K562 (cell line): Measurements from ENCODE around the gene ZBTB26. TPM values are rescaled to one million over a fixed set of nuclear protein-coding genes. Genes with fewer than 3 reads are reported as not detected.
"Not testable (repeated sequence)": the region's sequence is repeated elsewhere in the genome, so short reads cannot be mapped to it uniquely, and the experiment has no call there.

Experiments used
- ATAC-seq: fragments of 200-7000 bp; cut with Tn5 transposase; 3 replicates; pipeline ENCODE4 v1.9.1; 2020; ENCODE audit warnings: moderate library complexity
- BruUV-seq: library from RNA; stranded (reverse); fragments of 400-500 nt; replicated peaks from 2 replicates; lab custom pipeline; 2021; lab: Mats Ljungman, UMichigan
- CTCF ChIA-PET: fragments of 300-600 bp; formaldehyde crosslinking; extraction: SDS; loops from one replicate; lab custom pipeline; 2021; ENCODE audit warnings: low intra/inter-chr PET ratio; lab: Yijun Ruan, JAX
- POLR2A ChIA-PET: fragments of 300-600, 350-650 bp; sonication (Branson Sonifier 250); formaldehyde crosslinking; extraction: SDS; loops from one replicate; lab custom pipeline; 2021; ENCODE audit warnings: antibody characterized with exemption, inconsistent platforms; lab: Yijun Ruan, JAX
- DNase-seq, 4 experiments: peaks; one replicate each; pipeline versions ENCODE4 v3.0.0 to v3.0.0-alpha.2; 2011 to 2018; ENCODE audit warnings: low spot score in 3 of 4, mixed read lengths in 3 of 4; ENCODE audit errors: extremely low read depth in 1 of 4
- FAIRE-seq: peaks from 2 replicates; lab custom pipeline; 2011; peaks lifted over from hg19 to GRCh38; lab: Jason Lieb, UNC
- H2AFZ ChIP-seq: 2 replicates; pipeline ENCODE4 v1.6.0; 2011; ENCODE audit warnings: low read depth, low read length, control low read depth, inconsistent platforms
- H3K27ac ChIP-seq: fragments of 200-600 bp; 3 replicates; pipeline ENCODE4 v1.8.0; 2011; ENCODE audit warnings: low read depth, mild to moderate bottlenecking, control low read depth, inconsistent platforms, low read length, moderate library complexity, mixed read lengths; ENCODE audit errors: extremely low read depth
- H3K27me3 ChIP-seq, 2 experiments: fragments of 300-600 bp in 1 of 2; 2 replicates in 1 of 2; 3 replicates in 1 of 2; pipeline versions ENCODE4 v1.6.0 to v1.8.0; 2011; ENCODE audit warnings: inconsistent platforms in 2 of 2, low read length in 2 of 2, mild to moderate bottlenecking in 1 of 2, mixed read lengths in 1 of 2, moderate library complexity in 1 of 2; ENCODE audit not compliant: control insufficient read depth in 2 of 2, insufficient read depth in 2 of 2
- H3K36me3 ChIP-seq: fragments of 300-600 bp; 3 replicates; pipeline ENCODE4 v1.8.0; 2011; ENCODE audit warnings: mild to moderate bottlenecking, low read length, inconsistent platforms; ENCODE audit not compliant: control insufficient read depth, insufficient read depth
- H3K4me1 ChIP-seq, 2 experiments: fragments of 200-600 bp in 1 of 2; replicated peaks in 1 of 2; 2 replicates in 1 of 2; 3 replicates in 1 of 2; pipeline versions ENCODE4 v1.5.1 to v1.8.0; 2011; ENCODE audit warnings: inconsistent platforms in 2 of 2, low read length in 2 of 2, mild to moderate bottlenecking in 1 of 2, mixed read lengths in 1 of 2, moderate library complexity in 1 of 2; ENCODE audit not compliant: control insufficient read depth in 2 of 2, insufficient read depth in 2 of 2
- H3K4me2 ChIP-seq: 2 replicates; pipeline ENCODE4 v1.6.1; 2011; ENCODE audit warnings: low read length, control low read depth, inconsistent platforms, mixed read lengths; ENCODE audit not compliant: insufficient read depth
- H3K4me3 ChIP-seq: fragments of 200-600 bp; sonication (generic), shearing (Covaris generic); 2 replicates; pipeline ENCODE4 v1.5.1; 2016; ENCODE audit warnings: control low read depth, inconsistent platforms
- H3K79me2 ChIP-seq: fragments of 200-600 bp; 3 replicates; pipeline ENCODE4 v1.8.0; 2011; ENCODE audit warnings: low read length, inconsistent platforms; ENCODE audit not compliant: control insufficient read depth, insufficient read depth
- H3K9ac ChIP-seq, 2 experiments: 2 replicates each; pipeline versions ENCODE4 v1.6.0 to v1.6.1; 2011; ENCODE audit warnings: low read depth in 2 of 2, low read length in 2 of 2, control low read depth in 1 of 2, inconsistent platforms in 1 of 2, mild to moderate bottlenecking in 1 of 2, mixed read lengths in 1 of 2; ENCODE audit not compliant: insufficient read depth in 1 of 2
- H3K9me1 ChIP-seq: one replicate; pipeline ENCODE4 v1.6.0; 2011; ENCODE audit warnings: inconsistent platforms, mild to moderate bottlenecking, low read length, moderate library complexity; ENCODE audit not compliant: control insufficient read depth, insufficient read depth
- H3K9me3 ChIP-seq: replicated peaks from 2 replicates; pipeline ENCODE4 v1.5.1; 2011; ENCODE audit warnings: low read depth, low read length, inconsistent platforms; ENCODE audit not compliant: control insufficient read depth, insufficient read depth
- H4K20me1 ChIP-seq: replicated peaks from 2 replicates; pipeline ENCODE4 v1.6.1; 2011; ENCODE audit warnings: low read length, inconsistent platforms, mixed read lengths; ENCODE audit not compliant: control insufficient read depth, insufficient read depth
- POLR2A ChIP-seq: fragments of 450-650 bp; conservative IDR thresholded peaks from 2 replicates; pipeline ENCODE4 v1.6.1; 2016
- WGBS: fragments of 100-300 bp; shearing (Covaris generic); methylation state at CpG from one replicate; pipeline ENCODE4 v1.1.6; 2016; ENCODE audit warnings: low coverage, mixed read lengths; ENCODE audit not compliant: insufficient coverage; ENCODE audit errors: missing lambda C conversion rate; 5-methylcytosine and 5-hydroxymethylcytosine counted together
- in situ Hi-C: fragments of 300-500 bp; cut with MboI; formaldehyde crosslinking; loops from 4 replicates; pipeline ENCODE4 v1.15.0; 2018; ENCODE audit warnings: inconsistent platforms, mixed read lengths
- intact Hi-C: fragments of 100-400 bp; cut with micrococcal nuclease; formaldehyde crosslinking; loops from 2 replicates; pipeline ENCODE4 v1.14.2; 2022
- polyA plus RNA-seq, 8 experiments: library from polyadenylated mRNA; depleted of rRNA in 4 of 8; stranded (reverse) in 5 of 8; unstranded in 3 of 8; fragments of >200 nt; fragmentation: Nextera tagmentation in 2 of 8; fragmentation: Illumina TruSeq in 1 of 8; extraction: Ambion mirVana in 2 of 8; extraction: Trizol in 1 of 8; gene quantifications; 2 replicates each; pipeline versions ENCODE4 v1.2.1 to v1.2.3, GENCODE V29; 2011 to 2014; ENCODE audit warnings: inconsistent platforms in 1 of 8, missing spikeins in 1 of 8
- total RNA-seq, 7 experiments: library from RNA; depleted of rRNA in 6 of 7; stranded (reverse); fragments of >200 nt in 6 of 7; fragmentation: Illumina TruSeq in 2 of 7; extraction: Trizol in 2 of 7; gene quantifications; 2 replicates each; pipeline versions ENCODE4 v1.2.1 to v1.2.3, GENCODE V29; 2011 to 2021; ENCODE audit warnings: low replicate concordance in 1 of 7

Gene ZBTB26
- total and polyA plus RNA-seq, 9 of the 15 experiments (the other 6 are each of a cell fraction or from before 2014, with no cell fraction given) = 2.4 to 20.7 (median 5.0) TPM

GRCh38 chr9:122875523-122875922, 55.8 kb downstream of the ZBTB26 start:
- WGBS = 94% methylated on average over 1 of the region's 1 CpG
- Histone ChIP-seq H3K9ac (no peak overlapping the region), H2AFZ (no peak overlapping the region), H3K27me3 (no peaks in the 10 kb centered on the region), H3K36me3 (peaks cover 90% of the 10 kb centered on the region), H3K4me3 (no peak overlapping the region), H3K9me3 (no peaks in the 10 kb centered on the region), H3K4me2 (no peak overlapping the region), H3K27ac (no peak overlapping the region), H4K20me1 (no peaks in the 10 kb centered on the region), H3K9me1 (no peaks in the 10 kb centered on the region), H3K4me1 (no peaks in the 10 kb centered on the region)
- ATAC-seq (no peak), DNase-seq (no peak), FAIRE-seq (no peak)
- intact Hi-C loops (no loop called here), in situ Hi-C loops (no loop called here)
- CTCF ChIA-PET = no interaction called here
- POLR2A ChIA-PET = interaction anchor here (2.3 kb wide), 1 partner anchor 12 kb away, joined by 8 read pairs; no protein-coding TSS in a partner anchor
- no TSS peak for BruUV-seq
- no peak for TF ChIP-seq POLR2A
- TF ChIP-seq, all 486 proteins: peak for 0
- no peaks in the 10 kb centered on the region for H3K79me2 ChIP-seq

- not testable (repeated sequence) for H3K9ac ChIP-seq
- H3K36me3 ChIP-seq = peaks cover 42% of the 10 kb centered on the region
Observed at GRCh38 chr9:122867276-122867675, 64.0 kb downstream of the ZBTB26 start.

More at GRCh38 chr9:122867276-122867675, 64.0 kb downstream of the ZBTB26 start:
- in situ Hi-C loops, H3K27ac ChIP-seq, H3K79me2 ChIP-seq, H4K20me1 ChIP-seq, H3K9me3 ChIP-seq, BruUV-seq, H3K9me1 ChIP-seq, H3K4me1 ChIP-seq, CTCF ChIA-PET, intact Hi-C loops, H3K4me3 ChIP-seq, POLR2A ChIA-PET, H2AFZ ChIP-seq, H3K27me3 ChIP-seq, FAIRE-seq, ATAC-seq, DNase-seq, H3K4me2 ChIP-seq: not testable (repeated sequence)
- WGBS = 100% methylated on average over 3 of the region's 27 CpGs
